Astrocyte (in vitro differentiated cells and primary cell): ENCODE results near the gene DENND1B. TPM values are rescaled to one million over a fixed set of nuclear protein-coding genes. Genes with fewer than 3 reads are reported as not detected.
"Not testable (repeated sequence)": the region's sequence is repeated elsewhere in the genome, so short reads cannot be mapped to it uniquely, and the experiment has no call there.

Experiments used
- DNase-seq: peaks from one replicate; pipeline ENCODE4 v3.0.0-alpha.2; 2010; ENCODE audit warnings: low read depth
- FAIRE-seq: peaks from 2 replicates; lab custom pipeline; 2011; peaks lifted over from hg19 to GRCh38; lab: Jason Lieb, UNC
- H2AFZ ChIP-seq: 2 replicates; pipeline ENCODE4 v1.6.0; 2012; ENCODE audit warnings: low read depth, low read length, inconsistent platforms
- H3K27ac ChIP-seq: 2 replicates; pipeline ENCODE4 v1.5.1; 2011; ENCODE audit warnings: low read depth, low read length, inconsistent platforms
- H3K27me3 ChIP-seq: 2 replicates; pipeline ENCODE4 v1.6.0; 2011; ENCODE audit warnings: low read length, inconsistent platforms; ENCODE audit not compliant: insufficient read depth
- H3K36me3 ChIP-seq: 2 replicates; pipeline ENCODE4 v1.5.1; 2011; ENCODE audit warnings: low read length, inconsistent platforms; ENCODE audit not compliant: insufficient read depth
- H3K4me1 ChIP-seq: 2 replicates; pipeline ENCODE4 v1.5.1; 2011; ENCODE audit warnings: low read length, inconsistent platforms; ENCODE audit not compliant: insufficient read depth
- H3K4me2 ChIP-seq: 2 replicates; pipeline ENCODE4 v1.6.0; 2012; ENCODE audit warnings: low read length, inconsistent platforms
- H3K4me3 ChIP-seq: 2 replicates; pipeline ENCODE4 v1.5.1; 2011; ENCODE audit warnings: low read depth, mild to moderate bottlenecking, low read length, inconsistent platforms; ENCODE audit not compliant: insufficient read depth
- H3K79me2 ChIP-seq: 2 replicates; pipeline ENCODE4 v1.6.0; 2012; ENCODE audit warnings: mild to moderate bottlenecking, low read length, inconsistent platforms; ENCODE audit not compliant: insufficient read depth
- H3K9ac ChIP-seq: 2 replicates; pipeline ENCODE4 v1.6.0; 2012; ENCODE audit warnings: mild to moderate bottlenecking, low read length, inconsistent platforms
- H3K9me3 ChIP-seq: 2 replicates; pipeline ENCODE4 v1.5.1; 2012; ENCODE audit warnings: low read depth, mild to moderate bottlenecking, low read length, inconsistent platforms; ENCODE audit not compliant: insufficient read depth
- H4K20me1 ChIP-seq: 2 replicates; pipeline ENCODE4 v1.6.0; 2012; ENCODE audit warnings: low read length, inconsistent platforms; ENCODE audit not compliant: insufficient read depth
- H3K27ac Mint-ChIP-seq: one replicate; pipeline ENCODE4 v1.8.0; 2021; ENCODE audit warnings: mild to moderate bottlenecking, mixed read lengths; ENCODE audit not compliant: unreplicated experiment
- H3K27me3 Mint-ChIP-seq: one replicate; pipeline ENCODE4 v1.8.0; 2021; ENCODE audit warnings: low read depth, mixed read lengths; ENCODE audit not compliant: unreplicated experiment
- H3K36me3 Mint-ChIP-seq: one replicate; pipeline ENCODE4 v1.8.0; 2021; ENCODE audit warnings: low read depth, mixed read lengths; ENCODE audit not compliant: unreplicated experiment
- H3K4me1 Mint-ChIP-seq: one replicate; pipeline ENCODE4 v1.8.0; 2021; ENCODE audit warnings: low read depth, mixed read lengths; ENCODE audit not compliant: unreplicated experiment
- H3K4me3 Mint-ChIP-seq: one replicate; pipeline ENCODE4 v1.8.0; 2021; ENCODE audit warnings: mild to moderate bottlenecking, moderate library complexity, mixed read lengths; ENCODE audit not compliant: unreplicated experiment
- H3K9me3 Mint-ChIP-seq: one replicate; pipeline ENCODE4 v1.8.0; 2021; ENCODE audit warnings: mild to moderate bottlenecking, mixed read lengths; ENCODE audit not compliant: unreplicated experiment
- EZH2 ChIP-seq: IDR thresholded peaks from 2 replicates; pipeline ENCODE4 v1.6.1; 2012; ENCODE audit warnings: mild to moderate bottlenecking, low read length, inconsistent platforms; ENCODE audit not compliant: insufficient read depth
- total RNA-seq: library from RNA; stranded (reverse); gene quantifications from 2 replicates; pipeline ENCODE4 v1.2.1, GENCODE V29; 2021
- TF ChIP-seq, protein P1 (sequence below): IDR thresholded peaks from 2 replicates; pipeline ENCODE4 v1.5.1; 2011; ENCODE audit warnings: low read depth, mild to moderate bottlenecking, inconsistent platforms, low read length, moderate library complexity; ENCODE audit not compliant: insufficient read depth

DENND1B gene
- total RNA-seq, 1 donor from 2014 or later = 9.6 TPM

DNA sequence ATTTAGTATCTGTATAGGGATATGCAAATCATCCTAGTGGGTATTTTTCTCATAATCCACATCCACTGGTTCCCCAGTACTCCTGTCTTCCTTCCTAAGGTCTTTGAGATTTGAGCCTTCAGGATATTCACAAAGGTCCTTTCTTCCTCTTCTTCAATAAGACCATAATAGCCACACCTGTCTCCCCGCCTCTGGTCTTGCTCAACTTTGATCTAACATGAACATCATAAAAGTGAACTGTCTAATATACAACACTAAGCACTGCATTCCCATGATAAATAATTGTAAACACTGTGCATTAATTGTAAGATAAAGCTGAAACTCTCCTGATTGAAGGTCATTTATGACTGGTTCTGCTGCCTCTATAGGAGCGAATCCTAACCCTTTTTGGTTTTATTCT lies 184.6 kb downstream of the DENND1B start:
- no peaks in the 10 kb centered on the region for H3K27me3 ChIP-seq
- no peaks in the 10 kb centered on the region for H3K79me2 ChIP-seq
- no peaks in the 10 kb centered on the region for H3K36me3 ChIP-seq
- H3K27ac ChIP-seq = no peak overlapping the region
- H3K4me2 ChIP-seq = no peak overlapping the region
- Mint-ChIP-seq H3K27me3 (no peaks in the 10 kb centered on the region), H3K4me3 (no peak overlapping the region), H3K9me3 (no peaks in the 10 kb centered on the region), H3K36me3 (peaks cover 3% of the 10 kb centered on the region), H3K27ac (no peak overlapping the region), H3K4me1 (no peaks in the 10 kb centered on the region)
- H3K9me3 ChIP-seq = no peaks in the 10 kb centered on the region
- no peak overlapping the region for H2AFZ ChIP-seq
- no peak for TF ChIP-seq EZH2
- TF ChIP-seq, protein P1, sequence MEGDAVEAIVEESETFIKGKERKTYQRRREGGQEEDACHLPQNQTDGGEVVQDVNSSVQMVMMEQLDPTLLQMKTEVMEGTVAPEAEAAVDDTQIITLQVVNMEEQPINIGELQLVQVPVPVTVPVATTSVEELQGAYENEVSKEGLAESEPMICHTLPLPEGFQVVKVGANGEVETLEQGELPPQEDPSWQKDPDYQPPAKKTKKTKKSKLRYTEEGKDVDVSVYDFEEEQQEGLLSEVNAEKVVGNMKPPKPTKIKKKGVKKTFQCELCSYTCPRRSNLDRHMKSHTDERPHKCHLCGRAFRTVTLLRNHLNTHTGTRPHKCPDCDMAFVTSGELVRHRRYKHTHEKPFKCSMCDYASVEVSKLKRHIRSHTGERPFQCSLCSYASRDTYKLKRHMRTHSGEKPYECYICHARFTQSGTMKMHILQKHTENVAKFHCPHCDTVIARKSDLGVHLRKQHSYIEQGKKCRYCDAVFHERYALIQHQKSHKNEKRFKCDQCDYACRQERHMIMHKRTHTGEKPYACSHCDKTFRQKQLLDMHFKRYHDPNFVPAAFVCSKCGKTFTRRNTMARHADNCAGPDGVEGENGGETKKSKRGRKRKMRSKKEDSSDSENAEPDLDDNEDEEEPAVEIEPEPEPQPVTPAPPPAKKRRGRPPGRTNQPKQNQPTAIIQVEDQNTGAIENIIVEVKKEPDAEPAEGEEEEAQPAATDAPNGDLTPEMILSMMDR = no peak
- no peaks in the 10 kb centered on the region for H4K20me1 ChIP-seq
- DNase-seq = no peak
- no peak overlapping the region for H3K9ac ChIP-seq
- no peak overlapping the region for H3K4me3 ChIP-seq
- H3K4me1 ChIP-seq = no peaks in the 10 kb centered on the region
- no peak for FAIRE-seq

DNA sequence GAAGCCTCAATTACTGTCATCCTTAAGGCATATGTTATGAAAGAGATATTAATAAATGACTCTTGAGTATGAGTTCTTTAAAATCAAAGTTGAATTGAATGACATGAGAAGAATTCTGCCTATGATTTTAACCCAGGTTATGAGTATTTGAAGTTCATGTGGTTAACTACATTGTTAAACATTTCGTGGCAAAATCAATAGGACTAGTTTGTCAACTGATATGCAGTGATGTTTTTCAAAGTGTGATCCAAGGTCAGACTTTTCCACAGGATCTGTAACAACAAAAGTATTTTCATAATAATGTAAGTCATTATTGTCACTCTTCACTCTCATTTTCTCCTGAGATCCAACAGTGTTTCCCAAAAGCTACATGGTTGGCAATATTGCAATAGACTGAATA lies 189.5 kb downstream of the DENND1B start:
- Histone ChIP-seq H3K9me3 (no peaks in the 10 kb centered on the region), H3K79me2 (no peaks in the 10 kb centered on the region), H3K27ac (no peak overlapping the region), H2AFZ (no peak overlapping the region), H3K4me2 (no peak overlapping the region), H3K4me3 (no peak overlapping the region), H3K36me3 (no peaks in the 10 kb centered on the region), H4K20me1 (no peaks in the 10 kb centered on the region), H3K4me1 (no peaks in the 10 kb centered on the region), H3K9ac (no peak overlapping the region), H3K27me3 (no peaks in the 10 kb centered on the region)
- DNase-seq (no peak), FAIRE-seq (no peak)
- Mint-ChIP-seq H3K4me3 (no peak overlapping the region), H3K36me3 (peaks cover 3% of the 10 kb centered on the region), H3K9me3 (no peaks in the 10 kb centered on the region), H3K27ac (no peak overlapping the region), H3K4me1 (no peaks in the 10 kb centered on the region), H3K27me3 (no peaks in the 10 kb centered on the region)
- TF ChIP-seq, protein P1 = no peak
- no peak for TF ChIP-seq EZH2

DNA sequence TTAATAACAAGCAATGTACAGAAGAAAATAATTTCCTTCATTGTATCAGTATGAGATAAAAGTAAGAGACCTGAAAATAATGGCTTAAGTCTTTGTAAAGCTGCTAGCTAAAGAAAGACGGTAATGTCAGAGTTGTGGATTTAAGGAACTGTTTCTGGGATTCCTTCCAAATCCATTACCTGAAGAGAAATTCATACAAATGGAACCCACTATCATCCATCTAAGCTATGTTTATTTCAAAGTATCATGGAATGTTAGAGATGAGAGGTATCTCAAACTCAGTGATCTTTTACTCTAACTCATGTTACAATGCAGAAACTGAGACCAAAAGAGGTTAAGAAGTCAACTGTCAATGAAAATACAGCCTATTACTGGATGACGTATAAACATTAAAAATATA lies 197.7 kb downstream of the DENND1B start:
- Mint-ChIP-seq H3K27me3 (no peaks in the 10 kb centered on the region), H3K4me1 (no peaks in the 10 kb centered on the region)
- peak; percentile 54 for DNase-seq

DNA sequence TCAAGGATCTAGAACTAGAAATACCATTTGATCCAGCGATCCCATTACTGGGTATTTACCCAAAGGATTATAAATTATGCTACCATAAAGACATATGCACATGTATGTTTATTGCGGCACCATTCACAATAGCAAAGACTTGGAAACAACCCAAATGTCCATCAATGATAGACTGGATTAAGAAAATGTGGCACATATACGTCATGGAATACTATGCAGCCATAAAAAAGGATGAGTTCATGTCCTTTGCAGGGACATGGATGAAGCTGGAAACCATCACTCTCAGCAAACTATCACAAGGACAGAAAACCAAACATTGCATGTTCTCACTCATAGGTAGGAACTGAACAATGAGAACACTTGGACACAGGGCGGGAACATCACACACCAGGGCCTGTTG lies 199.7 kb downstream of the DENND1B start:
- H3K27ac ChIP-seq, H3K4me3 ChIP-seq, H3K4me1 ChIP-seq, H3K4me3 Mint-ChIP-seq, FAIRE-seq, H3K79me2 ChIP-seq, H3K36me3 ChIP-seq, H4K20me1 ChIP-seq, H3K27me3 ChIP-seq, H3K4me2 ChIP-seq, DNase-seq, H2AFZ ChIP-seq, H3K4me1 Mint-ChIP-seq, H3K27me3 Mint-ChIP-seq, H3K27ac Mint-ChIP-seq, H3K9me3 ChIP-seq, H3K9me3 Mint-ChIP-seq, H3K9ac ChIP-seq: not testable (repeated sequence)
- peaks cover 10% of the 10 kb centered on the region for H3K36me3 Mint-ChIP-seq

More for the DNA sequence above, 197.7 kb downstream of the DENND1B start:
- Histone ChIP-seq H3K79me2 (no peaks in the 10 kb centered on the region), H3K4me3 (no peak overlapping the region), H3K9me3 (no peaks in the 10 kb centered on the region), H3K9ac (no peak overlapping the region), H3K27me3 (no peaks in the 10 kb centered on the region), H3K27ac (no peak overlapping the region), H3K4me2 (no peak overlapping the region), H4K20me1 (no peaks in the 10 kb centered on the region), H3K4me1 (no peaks in the 10 kb centered on the region), H2AFZ (no peak overlapping the region), H3K36me3 (no peaks in the 10 kb centered on the region)
- Mint-ChIP-seq H3K9me3 (peaks cover 7% of the 10 kb centered on the region), H3K27ac (no peak overlapping the region), H3K4me3 (no peak overlapping the region), H3K36me3 (peaks cover 10% of the 10 kb centered on the region)
- TF ChIP-seq, protein P1 = no peak
- TF ChIP-seq EZH2 = no peak
- no peak for FAIRE-seq
